HepG2 (cell line): ENCODE data around the gene USP7. TPM values are rescaled to one million over a fixed set of nuclear protein-coding genes. Genes with fewer than 3 reads are reported as not detected.

ENCODE experiments used
- ARHGAP35 ChIP-seq: sonication (generic); formaldehyde crosslinking; IDR thresholded peaks from 2 replicates; pipeline ENCODE4 v1.9.0; 2022; ENCODE audit warnings: mild to moderate bottlenecking, inconsistent platforms, moderate library complexity, missing genetic modification reagents, borderline replicate concordance
- ARNT ChIP-seq: fragments of 450-650 bp; IDR thresholded peaks from 2 replicates; pipeline ENCODE4 v1.6.1; 2017
- ATM ChIP-seq: fragments of 450-650 bp; IDR thresholded peaks from 2 replicates; pipeline ENCODE4 v1.7.1; 2017; ENCODE audit warnings: mild to moderate bottlenecking, borderline replicate concordance
- CC2D1A ChIP-seq: sonication (generic); formaldehyde crosslinking; IDR thresholded peaks from 2 replicates; pipeline ENCODE4 v1.8.1; 2023; ENCODE audit warnings: mild to moderate bottlenecking, missing genetic modification reagents
- CHCHD3 ChIP-seq: sonication (generic); formaldehyde crosslinking; IDR thresholded peaks from 2 replicates; pipeline ENCODE4 v1.8.0; 2022; ENCODE audit warnings: mild to moderate bottlenecking, missing genetic modification reagents, moderate library complexity
- IRX3 ChIP-seq: sonication (generic); formaldehyde crosslinking; IDR thresholded peaks from 2 replicates; pipeline ENCODE4 v1.8.1; 2023; ENCODE audit warnings: mild to moderate bottlenecking, low read depth, missing genetic modification reagents, borderline replicate concordance
- MEF2D ChIP-seq: sonication (generic); formaldehyde crosslinking; IDR thresholded peaks from 2 replicates; pipeline ENCODE4 v1.5.1; 2020; ENCODE audit warnings: mild to moderate bottlenecking, missing genetic modification reagents
- MXD3 ChIP-seq: IDR thresholded peaks from 2 replicates; pipeline ENCODE4 v1.6.1; 2016; ENCODE audit warnings: mild to moderate bottlenecking, missing biosample characterization, missing genetic modification reagents
- SPEN ChIP-seq: sonication (generic); formaldehyde crosslinking; IDR thresholded peaks from 2 replicates; pipeline ENCODE4 v1.5.1; 2020; ENCODE audit warnings: low read depth, mild to moderate bottlenecking, missing genetic modification reagents
- UBTF ChIP-seq: sonication (generic); formaldehyde crosslinking; IDR thresholded peaks from 2 replicates; pipeline ENCODE4 v1.4.0; 2020; ENCODE audit warnings: mild to moderate bottlenecking, missing genetic modification reagents
- XBP1 ChIP-seq: sonication (generic); formaldehyde crosslinking; IDR thresholded peaks from 2 replicates; pipeline ENCODE4 v1.5.0; 2020; ENCODE audit warnings: missing genetic modification reagents
- ZBTB46 ChIP-seq: sonication (generic); formaldehyde crosslinking; IDR thresholded peaks from 2 replicates; pipeline ENCODE4 v1.4.0; 2020; ENCODE audit warnings: mild to moderate bottlenecking, missing genetic modification reagents, borderline replicate concordance
- ZBTB49 ChIP-seq: sonication (generic); formaldehyde crosslinking; IDR thresholded peaks from 2 replicates; pipeline ENCODE4 v1.4.0; 2020; ENCODE audit warnings: missing genetic modification reagents, borderline replicate concordance
- ZEB1 ChIP-seq: IDR thresholded peaks from 2 replicates; pipeline ENCODE4 v1.6.1; 2012; ENCODE audit warnings: mild to moderate bottlenecking, low read depth, inconsistent platforms; ENCODE audit not compliant: insufficient replicate concordance
- ZNF276 ChIP-seq: sonication (generic); formaldehyde crosslinking; IDR thresholded peaks from 2 replicates; pipeline ENCODE4 v1.4.0; 2020; ENCODE audit warnings: mild to moderate bottlenecking, low read depth, missing genetic modification reagents
- ZNF333 ChIP-seq: sonication (generic); formaldehyde crosslinking; IDR thresholded peaks from 2 replicates; pipeline ENCODE4 v1.4.0; 2020; ENCODE audit warnings: mild to moderate bottlenecking, missing genetic modification reagents, borderline replicate concordance
- ZNF547 ChIP-seq: sonication (generic); formaldehyde crosslinking; IDR thresholded peaks from 2 replicates; pipeline ENCODE4 v1.5.1; 2020; ENCODE audit warnings: mild to moderate bottlenecking, missing genetic modification reagents
- ZNF576 ChIP-seq: sonication (generic); formaldehyde crosslinking; IDR thresholded peaks from 2 replicates; pipeline ENCODE4 v1.4.0; 2020; ENCODE audit warnings: mild to moderate bottlenecking, missing genetic modification reagents
- ZNF784 ChIP-seq: sonication (generic); formaldehyde crosslinking; IDR thresholded peaks from 2 replicates; pipeline ENCODE4 v1.5.1; 2020; ENCODE audit warnings: missing genetic modification reagents, mild to moderate bottlenecking, borderline replicate concordance
- polyA plus RNA-seq, 8 experiments: library from polyadenylated mRNA; depleted of rRNA in 3 of 8; stranded (reverse) in 7 of 8; unstranded in 1 of 8; fragments of >200 nt; fragmentation: Illumina TruSeq in 4 of 8; extraction: Trizol in 4 of 8; gene quantifications; 2 replicates each; pipeline versions ENCODE4 v1.2.1 to v1.2.3, GENCODE V29; 2011 to 2016; ENCODE audit warnings: low read depth in 4 of 8, missing spikeins in 1 of 8, mixed read lengths in 1 of 8; ENCODE audit not compliant: insufficient read depth in 1 of 8
- total RNA-seq, 5 experiments: library from RNA; depleted of rRNA; stranded (reverse); fragments of >200 nt; fragmentation: Illumina TruSeq; extraction: Trizol; gene quantifications; 2 replicates each; pipeline ENCODE4 v1.2.3, GENCODE V29; 2016; ENCODE audit warnings: low read depth in 1 of 5

The USP7 gene
- total and polyA plus RNA-seq, 2 of the 13 experiments (the other 11 are each of a cell fraction or from before 2014, with no cell fraction given) = 52.5 to 173 TPM

GRCh38 chr16:8867216-8867931, 96.3 kb downstream of the USP7 start (continued):
- TF ChIP-seq UBTF (CRISPR knock-in tag) (peak; percentile 10; the same call in 1 of the 2 replicates), ZNF547 (CRISPR knock-in tag) (no peak), ARNT (no peak), ARHGAP35 (CRISPR knock-in tag) (no peak; the same call in 1 of the 2 replicates), ZNF576 (CRISPR knock-in tag) (no peak), ZNF276 (no peak), ZNF333 (CRISPR knock-in tag) (no peak), CHCHD3 (CRISPR knock-in tag) (no peak), ZNF784 (CRISPR knock-in tag) (no peak), ZBTB49 (CRISPR knock-in tag) (no peak), ZBTB46 (CRISPR knock-in tag) (peak; percentile 89; the same call in 1 of the 2 replicates), ATM (no peak), IRX3 (CRISPR knock-in tag) (no peak), MEF2D (CRISPR knock-in tag) (peak; percentile 51; the same call in 1 of the 2 replicates), ZEB1 (no peak), CC2D1A (CRISPR knock-in tag) (no peak), SPEN (CRISPR knock-in tag) (no peak), XBP1 (no peak), MXD3 (CRISPR knock-in tag) (no peak)
